ENCODE data around the gene GUCD1. TPM values are rescaled to one million over a fixed set of nuclear protein-coding genes. Genes with fewer than 3 reads are reported as not detected.

Gene GUCD1
- total and polyA plus RNA-seq, 10 of the 15 experiments (the other 5 are each of a cell fraction or from before 2014, with no cell fraction given), result 56.0 to 177 (median 88.2) TPM

- Histone ChIP-seq H3K4me1 (ENCODE audit: control insufficient read depth, insufficient read depth, low read length) (peaks cover 19% of the 10 kb centered on the region), H3K9ac (ENCODE audit: control insufficient read depth, insufficient read depth, low read length) (no peak overlapping the region), H3K9me3 (replicated peaks; ENCODE audit: control insufficient read depth, insufficient read depth, low read length) (no peaks in the 10 kb centered on the region), H3K4me3 (no peak overlapping the region), H2AFZ (ENCODE audit: control insufficient read depth, low read depth, low read length) (no peak overlapping the region), H4K20me1 (ENCODE audit: control insufficient read depth, insufficient read depth) (no peaks in the 10 kb centered on the region), H3K79me2 (ENCODE audit: control insufficient read depth, insufficient read depth, low read length) (no peaks in the 10 kb centered on the region), H3K27me3 (replicated peaks in 1 of 2; ENCODE audit: control insufficient read depth in 2 of 2, insufficient read depth in 2 of 2, low read length in 1 of 2) (no peaks in the 10 kb centered on the region; a peak in 1 of 4 replicates), H3K27ac (ENCODE audit: control insufficient read depth, insufficient read depth) (no peak overlapping the region), H3K4me2 (ENCODE audit: control insufficient read depth, insufficient read depth) (no peak overlapping the region), H3K36me3 (ENCODE audit: control insufficient read depth in 2 of 2, insufficient read depth in 2 of 2, low read length in 1 of 2) (no peaks in the 10 kb centered on the region)
- RAD21 ChIA-PET (ENCODE audit: unreplicated experiment), result interaction anchor here (0.5 to 8.3 kb wide), 4 partner anchors 8 to 76 kb away, joined by 3 to 64 read pairs (median 4); no protein-coding TSS in a partner anchor
- no peak for ATAC-seq
- TF ChIP-seq ZNF207 (IDR thresholded peaks at IDR 0.05; ENCODE audit: borderline replicate concordance) (no peak), NBN (IDR thresholded peaks at IDR 0.05) (no peak)
- no peak for FAIRE-seq
- SMC1A ChIA-PET (ENCODE audit: uncharacterized antibody, unreplicated experiment), result interaction anchor here (0.8 to 2.8 kb wide), 2 partner anchors 67 to 78 kb away, joined by 3 to 13 read pairs; no protein-coding TSS in a partner anchor
- POLR2A ChIA-PET, result interaction anchor here (1.2 kb wide), 1 partner anchor 67 kb away, joined by 5 read pairs; no protein-coding TSS in a partner anchor
- 84% methylated on average over 16 of the region's 16 CpGs for WGBS (ENCODE audit: insufficient coverage, insufficient replicate concordance, low lambda C conversion rate, missing lambda C conversion rate)
- intact Hi-C loops (cut with micrococcal nuclease; ENCODE audit: unreplicated experiment), result no loop called here
- DNase-seq (ENCODE audit: low read depth, low spot score), result no peak
- CTCF ChIA-PET, result interaction anchor here (1.1 to 14.8 kb wide), 2 partner anchors 25 to 71 kb away, joined by 3 to 332 read pairs; partner anchors contain the start of gene ADORA2A
- no TSS peak for BruUV-seq (replicated peaks)
- in situ Hi-C loops (cut with MboI), result no loop called here
Measured at GRCh38 chr22:24500277-24500820, 54.6 kb downstream of the GUCD1 start.

GRCh38 chr22:24499706-24500276 is 55.1 kb downstream of the GUCD1 start:
- intact Hi-C loops (cut with micrococcal nuclease; ENCODE audit: unreplicated experiment) (no loop called here), in situ Hi-C loops (cut with MboI) (no loop called here)
- ATAC-seq (no peak), DNase-seq (ENCODE audit: low read depth, low spot score) (no peak), FAIRE-seq (no peak)
- POLR2A ChIA-PET, result interaction anchor here (1.2 kb wide), 1 partner anchor 66 kb away, joined by 5 read pairs; no protein-coding TSS in a partner anchor
- Histone ChIP-seq H2AFZ (ENCODE audit: control insufficient read depth, low read depth, low read length) (no peak overlapping the region), H4K20me1 (ENCODE audit: control insufficient read depth, insufficient read depth) (no peaks in the 10 kb centered on the region), H3K4me3 (no peak overlapping the region), H3K9ac (ENCODE audit: control insufficient read depth, insufficient read depth, low read length) (no peak overlapping the region), H3K9me3 (replicated peaks; ENCODE audit: control insufficient read depth, insufficient read depth, low read length) (no peaks in the 10 kb centered on the region), H3K27me3 (replicated peaks in 1 of 2; ENCODE audit: control insufficient read depth in 2 of 2, insufficient read depth in 2 of 2, low read length in 1 of 2) (no peaks in the 10 kb centered on the region; a peak in 1 of 4 replicates), H3K4me2 (ENCODE audit: control insufficient read depth, insufficient read depth) (no peak overlapping the region), H3K4me1 (ENCODE audit: control insufficient read depth, insufficient read depth, low read length) (peaks cover 14% of the 10 kb centered on the region), H3K27ac (ENCODE audit: control insufficient read depth, insufficient read depth) (no peak overlapping the region), H3K79me2 (ENCODE audit: control insufficient read depth, insufficient read depth, low read length) (no peaks in the 10 kb centered on the region), H3K36me3 (ENCODE audit: control insufficient read depth in 2 of 2, insufficient read depth in 2 of 2, low read length in 1 of 2) (no peaks in the 10 kb centered on the region)
- WGBS (ENCODE audit: insufficient coverage, insufficient replicate concordance, low lambda C conversion rate, missing lambda C conversion rate), result 79% methylated on average over 10 of the region's 10 CpGs
- SMC1A ChIA-PET (ENCODE audit: uncharacterized antibody, unreplicated experiment), result interaction anchor here (0.8 kb wide), 1 partner anchor 67 kb away, joined by 3 read pairs; no protein-coding TSS in a partner anchor
- CTCF ChIA-PET, result interaction anchor here (1.1 to 14.8 kb wide), 2 partner anchors 25 to 70 kb away, joined by 3 to 332 read pairs; partner anchors contain the start of gene ADORA2A
- no TSS peak for BruUV-seq (replicated peaks)
- RAD21 ChIA-PET (ENCODE audit: unreplicated experiment), result interaction anchor here (0.5 to 0.7 kb wide), 3 partner anchors 8 to 76 kb away, joined by 3 to 4 read pairs (median 3); no protein-coding TSS in a partner anchor
- TF ChIP-seq PAX8 (IDR thresholded peaks at IDR 0.05), result no peak
- TF ChIP-seq SREBF1 (IDR thresholded peaks at IDR 0.05; ENCODE audit: low read length), result no peak
- TF ChIP-seq NFIC (IDR thresholded peaks at IDR 0.05; ENCODE audit: low read depth, low read length), result no peak
- no peak for TF ChIP-seq SUZ12 (IDR thresholded peaks at IDR 0.05; ENCODE audit: unreplicated experiment)
- no peak for TF ChIP-seq MEF2B (IDR thresholded peaks at IDR 0.05; ENCODE audit: partially characterized antibody, poor library complexity, severe bottlenecking)
- no peak for TF ChIP-seq SMARCA5 (IDR thresholded peaks at IDR 0.05)
- no peak for TF ChIP-seq IRF3 (IDR thresholded peaks at IDR 0.05)
- no peak for TF ChIP-seq RELA (IDR thresholded peaks at IDR 0.05; ENCODE audit: borderline replicate concordance, partially characterized antibody)
- TF ChIP-seq PAX5 (IDR thresholded peaks at IDR 0.05; ENCODE audit: borderline replicate concordance, low read depth, low read length), result no peak
- no peak for TF ChIP-seq USF2 (IDR thresholded peaks at IDR 0.05; ENCODE audit: borderline replicate concordance, low read depth, low read length)
- no peak for TF ChIP-seq CREM (IDR thresholded peaks at IDR 0.05; ENCODE audit: low read depth)
- TF ChIP-seq ZBED1 (IDR thresholded peaks at IDR 0.05; ENCODE audit: borderline replicate concordance), result no peak

All from GM12878 (cell line).